Measurements from ENCODE around the gene ZNF71. TPM values are rescaled to one million over a fixed set of nuclear protein-coding genes. Genes with fewer than 3 reads are reported as not detected.

The ZNF71 gene
- total RNA-seq, result 5.4 and 9.6 TPM in 2 replicates

GRCh38 chr19:56594783-56595547 lies at the start of gene ZNF71:
TSS of gene ZNF71 (plus strand) at chr19:56595302. CDS start at chr19:56601559, 6,257 bp downstream.

GRCh38 chr19:56567274-56568120 lies 27.6 kb upstream of the ZNF71 start, which contains the start of gene ZNF470:
TSS of gene ZNF470 (plus strand) at chr19:56567468. CDS start at chr19:56570312, 2,844 bp downstream.

GRCh38 chr19:56642711-56643459 lies 47.8 kb downstream of the ZNF71 start, which contains the start of gene SMIM17:
TSS of gene SMIM17 (plus strand) at chr19:56643159. CDS start at chr19:56645668, 2,509 bp downstream.

GRCh38 chr19:56671613-56671994 lies 76.5 kb downstream of the ZNF71 start, which contains the start of gene ZNF835:
TSS of gene ZNF835 (minus strand) at chr19:56671757. CDS start at chr19:56665198, 6,559 bp downstream.

Other genes starting within 250 kb of the ZNF71 start
- 3.6 and 4.3 TPM in 2 replicates for gene ZNF582, start 201.8 kb upstream of the ZNF71 start, total RNA-seq
- 3.1 and 3.4 TPM in 2 replicates for gene ZNF583, start 191.0 kb upstream of the ZNF71 start, total RNA-seq
- 3.3 and 6.1 TPM in 2 replicates for gene ZNF667, start 118.0 kb upstream of the ZNF71 start, total RNA-seq
- gene ZNF471, start 87.4 kb upstream of the ZNF71 start, total RNA-seq, result 1.5 and 4.6 TPM in 2 replicates
- 7.0 and 11.1 TPM in 2 replicates for gene ZFP28, start 56.4 kb upstream of the ZNF71 start, total RNA-seq
- gene ZNF470, start 27.8 kb upstream of the ZNF71 start, total RNA-seq, result 2.1 and 3.4 TPM in 2 replicates
- gene SMIM17, start 47.9 kb downstream of the ZNF71 start, total RNA-seq, result 0.09 TPM in 1 of 2 replicates, not detected in the other
- gene ZNF835, start 76.5 kb downstream of the ZNF71 start, total RNA-seq, result 0.93 and 2.6 TPM in 2 replicates
- 3.2 and 30.1 TPM in 2 replicates for gene PEG3, start 245.4 kb downstream of the ZNF71 start, total RNA-seq
- gene ZIM2, start 245.4 kb downstream of the ZNF71 start, total RNA-seq, result not detected in 2 replicates